WTC11 (cell line): ENCODE results near the gene DUSP15. TPM values are rescaled to one million over a fixed set of nuclear protein-coding genes. Genes with fewer than 3 reads are reported as not detected.

Source experiments
- ATAC-seq: fragments of 200-7000 bp; cut with Tn5 transposase; 2 replicates; pipeline ENCODE4 v1.10.0; 2021; ENCODE audit warnings: mild to moderate bottlenecking, moderate library complexity
- CTCF ChIA-PET: fragments of 300-600 bp; sonication (Branson Sonifier 250); formaldehyde crosslinking; loops from one replicate; lab custom pipeline; 2021; ENCODE audit warnings: antibody characterized with exemption; lab: Charles Lee
- POLR2A ChIA-PET: fragments of 350-600 bp; sonication (Branson Sonifier 250); formaldehyde crosslinking; loops from one replicate; lab custom pipeline; 2021; ENCODE audit warnings: antibody characterized with exemption; lab: Charles Lee
- DNase-seq: peaks from one replicate; pipeline ENCODE4 v3.0.0; 2021; ENCODE audit warnings: low spot score
- H3K27ac Mint-ChIP-seq: 2 replicates; pipeline ENCODE4 v1.8.0; 2021; ENCODE audit warnings: mixed read lengths
- H3K27me3 Mint-ChIP-seq: 2 replicates; pipeline ENCODE4 v1.8.0; 2021; ENCODE audit warnings: low read depth, mild to moderate bottlenecking, moderate library complexity, mixed read lengths
- H3K36me3 Mint-ChIP-seq: 2 replicates; pipeline ENCODE4 v1.8.0; 2021; ENCODE audit warnings: mixed read lengths
- H3K4me1 Mint-ChIP-seq: 2 replicates; pipeline ENCODE4 v1.8.0; 2022; ENCODE audit warnings: mixed read lengths
- H3K4me3 Mint-ChIP-seq: 2 replicates; pipeline ENCODE4 v1.8.0; 2021; ENCODE audit warnings: mild to moderate bottlenecking, moderate library complexity, mixed read lengths
- H3K9me3 Mint-ChIP-seq: 2 replicates; pipeline ENCODE4 v1.8.0; 2021; ENCODE audit warnings: mixed read lengths
- ATF1 ChIP-seq: sonication (generic); formaldehyde crosslinking; IDR thresholded peaks from 2 replicates; pipeline ENCODE4 v1.8.1; 2023; ENCODE audit warnings: mild to moderate bottlenecking, moderate library complexity, missing genetic modification reagents
- ATF2 ChIP-seq: sonication (generic); formaldehyde crosslinking; IDR thresholded peaks from 2 replicates; pipeline ENCODE4 v1.8.1; 2022; ENCODE audit warnings: low read depth, missing genetic modification reagents, borderline replicate concordance
- CTCF ChIP-seq: fragments of 200-600 bp; IDR thresholded peaks from 2 replicates; pipeline ENCODE4 v1.8.0; 2022; ENCODE audit warnings: antibody characterized with exemption
- E2F1 ChIP-seq: sonication (generic); formaldehyde crosslinking; IDR thresholded peaks from 2 replicates; pipeline ENCODE4 v1.8.0; 2022; ENCODE audit warnings: mild to moderate bottlenecking, missing genetic modification reagents
- FOXP1 ChIP-seq: sonication (generic); formaldehyde crosslinking; IDR thresholded peaks from 2 replicates; pipeline ENCODE4 v1.8.0; 2022; ENCODE audit warnings: missing genetic modification reagents, mild to moderate bottlenecking, moderate library complexity, borderline replicate concordance
- FOXP4 ChIP-seq: sonication (generic); formaldehyde crosslinking; IDR thresholded peaks from 2 replicates; pipeline ENCODE4 v1.8.0; 2022; ENCODE audit warnings: mild to moderate bottlenecking, missing genetic modification reagents
- IRF1 ChIP-seq: sonication (generic); formaldehyde crosslinking; IDR thresholded peaks from 2 replicates; pipeline ENCODE4 v1.8.0; 2023; ENCODE audit warnings: missing genetic modification reagents
- IRF2 ChIP-seq: sonication (generic); formaldehyde crosslinking; IDR thresholded peaks from 2 replicates; pipeline ENCODE4 v1.8.0; 2022; ENCODE audit warnings: low read depth, missing genetic modification reagents, borderline replicate concordance
- MXD4 ChIP-seq: fragments of 250-450 bp; sonication (Bioruptor Pico); IDR thresholded peaks from 2 replicates; pipeline ENCODE4 v1.8.0; 2021; ENCODE audit warnings: mild to moderate bottlenecking, moderate library complexity, borderline replicate concordance
- NR3C1 ChIP-seq: sonication (generic); formaldehyde crosslinking; conservative IDR thresholded peaks from 2 replicates; pipeline ENCODE4 v1.8.1; 2023; ENCODE audit warnings: low read depth, mild to moderate bottlenecking, missing genetic modification reagents
- OVOL2 ChIP-seq: fragments of 250-450 bp; sonication (Bioruptor Pico); IDR thresholded peaks from 2 replicates; pipeline ENCODE4 v1.9.0; 2021; ENCODE audit warnings: mild to moderate bottlenecking, borderline replicate concordance
- PRDM15 ChIP-seq: sonication (generic); formaldehyde crosslinking; IDR thresholded peaks from 2 replicates; pipeline ENCODE4 v1.8.0; 2022; ENCODE audit warnings: missing genetic modification reagents
- RORB ChIP-seq: fragments of 250-450 bp; sonication (Bioruptor Pico); IDR thresholded peaks from 2 replicates; pipeline ENCODE4 v1.9.0; 2021; ENCODE audit warnings: mild to moderate bottlenecking
- TCF7 ChIP-seq: sonication (generic); formaldehyde crosslinking; IDR thresholded peaks from 2 replicates; pipeline ENCODE4 v1.8.0; 2022; ENCODE audit warnings: mild to moderate bottlenecking, low read depth, missing genetic modification reagents, moderate library complexity
- ZNF121 ChIP-seq: sonication (generic); formaldehyde crosslinking; IDR thresholded peaks from 2 replicates; pipeline ENCODE4 v1.8.0; 2023; ENCODE audit warnings: missing genetic modification reagents
- ZNF263 ChIP-seq: sonication (generic); formaldehyde crosslinking; IDR thresholded peaks from 2 replicates; pipeline ENCODE4 v1.8.1; 2022; ENCODE audit warnings: low read depth, mild to moderate bottlenecking, moderate library complexity, missing genetic modification reagents
- ZNF425 ChIP-seq: fragments of 250-450 bp; sonication (Bioruptor Pico); conservative IDR thresholded peaks from 2 replicates; pipeline ENCODE4 v1.9.0; 2021; ENCODE audit warnings: mild to moderate bottlenecking
- ZNF671 ChIP-seq: fragments of 250-450 bp; sonication (Bioruptor Pico); IDR thresholded peaks from 2 replicates; pipeline ENCODE4 v1.8.0; 2021; ENCODE audit warnings: mild to moderate bottlenecking
- total RNA-seq: library from RNA; stranded (reverse); gene quantifications from 3 replicates; pipeline ENCODE4 v1.2.3, GENCODE V29; 2021
- TF ChIP-seq, protein P1 (sequence below): sonication (generic); formaldehyde crosslinking; conservative IDR thresholded peaks from 2 replicates; pipeline ENCODE4 v1.8.1; 2022; ENCODE audit warnings: mild to moderate bottlenecking, missing genetic modification reagents

Gene DUSP15
- total RNA-seq, 1 experiment from 2014 or later, result 1.7 TPM

- no peak overlapping the region for H3K27ac Mint-ChIP-seq
- CTCF ChIA-PET, result interaction anchor here (0.6 to 5.1 kb wide), 5 partner anchors 12 to 270 kb away, joined by 4 to 33 read pairs (median 25); partner anchors contain the start of gene FOXS1
- no peaks in the 10 kb centered on the region for H3K36me3 Mint-ChIP-seq
- no peak for DNase-seq
- peaks cover 7% of the 10 kb centered on the region; the same call in 1 of the 2 replicates for H3K4me1 Mint-ChIP-seq
- TF ChIP-seq RORB (CRISPR knock-in tag), result no peak
- TF ChIP-seq, all 79 proteins: peak for 0
- Mint-ChIP-seq H3K27me3 (no peaks in the 10 kb centered on the region), H3K9me3 (no peaks in the 10 kb centered on the region), H3K4me3 (no peak overlapping the region)
- POLR2A ChIA-PET, result no interaction called here
- no peak for ATAC-seq
Measured at GRCh38 chr20:31821427-31821826, 48.9 kb downstream of the DUSP15 start.

GRCh38 chr20:31820228-31820627 is 50.1 kb downstream of the DUSP15 start:
- Mint-ChIP-seq H3K9me3 (no peaks in the 10 kb centered on the region), H3K27ac (no peak overlapping the region), H3K27me3 (no peaks in the 10 kb centered on the region), H3K36me3 (no peaks in the 10 kb centered on the region), H3K4me1 (peaks cover 9% of the 10 kb centered on the region), H3K4me3 (no peak overlapping the region)
- ATAC-seq, result no peak
- DNase-seq, result no peak
- POLR2A ChIA-PET, result no interaction called here
- CTCF ChIA-PET, result interaction anchor here (0.8 to 1.2 kb wide), 2 partner anchors 26 to 131 kb away, joined by 4 read pairs; partner anchors contain the start of gene PDRG1
- no peak for TF ChIP-seq RORB (CRISPR knock-in tag)
- TF ChIP-seq MXD4 (CRISPR knock-in tag), result no peak
- no peak for TF ChIP-seq IRF2 (CRISPR knock-in tag)
- no peak for TF ChIP-seq ATF1 (CRISPR knock-in tag)
- TF ChIP-seq, protein P1, sequence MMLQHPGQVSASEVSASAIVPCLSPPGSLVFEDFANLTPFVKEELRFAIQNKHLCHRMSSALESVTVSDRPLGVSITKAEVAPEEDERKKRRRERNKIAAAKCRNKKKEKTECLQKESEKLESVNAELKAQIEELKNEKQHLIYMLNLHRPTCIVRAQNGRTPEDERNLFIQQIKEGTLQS (CRISPR knock-in tag), result no peak
- TF ChIP-seq ZNF425 (CRISPR knock-in tag), result no peak
- no peak for TF ChIP-seq IRF1 (CRISPR knock-in tag)
- no peak for TF ChIP-seq E2F1
- TF ChIP-seq FOXP1 (CRISPR knock-in tag), result no peak
- no peak for TF ChIP-seq TCF7 (CRISPR knock-in tag)
- TF ChIP-seq CTCF, result no peak
- TF ChIP-seq ZNF671 (CRISPR knock-in tag), result no peak
- TF ChIP-seq PRDM15 (CRISPR knock-in tag), result no peak
- TF ChIP-seq NR3C1, result no peak
- no peak for TF ChIP-seq FOXP4 (CRISPR knock-in tag)
- no peak for TF ChIP-seq OVOL2 (CRISPR knock-in tag)
- TF ChIP-seq ZNF121, result no peak
- TF ChIP-seq ATF2 (CRISPR knock-in tag), result no peak
- no peak for TF ChIP-seq ZNF263 (CRISPR knock-in tag)
